ENCODE data around the gene KCNK16. TPM values are rescaled to one million over a fixed set of nuclear protein-coding genes. Genes with fewer than 3 reads are reported as not detected.

The KCNK16 gene
- total and polyA plus RNA-seq, 2 of the 13 experiments (the other 11 are each of a cell fraction or from before 2014, with no cell fraction given): not detected

- TF ChIP-seq ZNF430 (CRISPR knock-in tag; IDR thresholded peaks at IDR 0.05) (no peak), KMT2B (CRISPR knock-in tag; IDR thresholded peaks at IDR 0.05) (no peak)
Measured at GRCh38 chr6:39313526-39314272, 8.8 kb downstream of the KCNK16 start (continued).

GRCh38 chr6:39312912-39313525 is 9.5 kb downstream of the KCNK16 start:
- no peak overlapping the region for H3K4me3 ChIP-seq (replicated peaks in 1 of 3; ENCODE audit: insufficient read depth in 1 of 3, low read depth in 2 of 3, low read length in 3 of 3)
- BruUV-seq (replicated peaks): no TSS peak
- 22% methylated on average over 33 of the region's 45 CpGs for WGBS (ENCODE audit: low lambda C conversion rate)
- H3K9ac ChIP-seq (ENCODE audit: insufficient read depth, low read depth, low read length): no peak overlapping the region
- H3K36me3 ChIP-seq (replicated peaks in 1 of 2; ENCODE audit: control insufficient read depth in 1 of 2, insufficient read depth in 2 of 2, low read length in 2 of 2): no peaks in the 10 kb centered on the region
- H3K79me2 ChIP-seq (ENCODE audit: insufficient read depth, low read length): no peaks in the 10 kb centered on the region
- intact Hi-C loops (cut with micrococcal nuclease; ENCODE audit: unreplicated experiment) (no loop called here), in situ Hi-C loops (cut with HindIII; ENCODE audit: extremely low pct_ligation_motif_present, low pct_unique_long_range_greater_than_20kb) (loop anchor here (5.0 kb wide), 1 partner anchor 441 kb away; no protein-coding TSS in a partner anchor)
- ChIA-PET CTCF (ENCODE audit: low intra/inter-chr PET ratio, low total read pairs) (no interaction called here), POLR2A (no interaction called here)
- H4K20me1 ChIP-seq (ENCODE audit: insufficient read depth, low read length): peaks cover 5% of the 10 kb centered on the region; the same call in 1 of the 2 replicates
- H3K9me3 ChIP-seq (ENCODE audit: low read length): no peaks in the 10 kb centered on the region
- peaks cover 7 to 40% of the 10 kb centered on the region in 2 experiments; a peak in 4 of 5 replicates for H3K27me3 ChIP-seq (ENCODE audit: control insufficient read depth in 1 of 2, insufficient read depth in 2 of 2, low read length in 2 of 2)
- H3K4me1 ChIP-seq (ENCODE audit: insufficient read depth, low read length): no peaks in the 10 kb centered on the region
- ATAC-seq: no peak
- H2AFZ ChIP-seq (ENCODE audit: low read length): no peak overlapping the region
- DNase-seq (ENCODE audit: low spot score): no peak
- FAIRE-seq: no peak
- no peak overlapping the region for H3K4me2 ChIP-seq (ENCODE audit: low read depth, low read length)
- H3K27ac ChIP-seq (ENCODE audit: extremely low read length, insufficient read depth, low read length): no peak overlapping the region
- TF ChIP-seq ZNF652 (CRISPR knock-in tag; IDR thresholded peaks at IDR 0.05; ENCODE audit: borderline replicate concordance, low read depth) (no peak), THRA (CRISPR knock-in tag; IDR thresholded peaks at IDR 0.05; ENCODE audit: borderline replicate concordance) (no peak), ATRX (CRISPR knock-in tag; IDR thresholded peaks at IDR 0.05; ENCODE audit: borderline replicate concordance) (no peak), RXRA (CRISPR knock-in tag; IDR thresholded peaks at IDR 0.05) (no peak), REL (CRISPR knock-in tag; conservative IDR thresholded peaks at IDR 0.05) (no peak), SP4 (CRISPR knock-in tag; IDR thresholded peaks at IDR 0.05) (no peak), ZNF142 (CRISPR knock-in tag; IDR thresholded peaks at IDR 0.05) (no peak), SP1 (IDR thresholded peaks at IDR 0.05) (no peak), SP1 (CRISPR knock-in tag; IDR thresholded peaks at IDR 0.05) (no peak), JDP2 (CRISPR knock-in tag; IDR thresholded peaks at IDR 0.05; ENCODE audit: borderline replicate concordance) (no peak)
- TF ChIP-seq, protein P1, sequence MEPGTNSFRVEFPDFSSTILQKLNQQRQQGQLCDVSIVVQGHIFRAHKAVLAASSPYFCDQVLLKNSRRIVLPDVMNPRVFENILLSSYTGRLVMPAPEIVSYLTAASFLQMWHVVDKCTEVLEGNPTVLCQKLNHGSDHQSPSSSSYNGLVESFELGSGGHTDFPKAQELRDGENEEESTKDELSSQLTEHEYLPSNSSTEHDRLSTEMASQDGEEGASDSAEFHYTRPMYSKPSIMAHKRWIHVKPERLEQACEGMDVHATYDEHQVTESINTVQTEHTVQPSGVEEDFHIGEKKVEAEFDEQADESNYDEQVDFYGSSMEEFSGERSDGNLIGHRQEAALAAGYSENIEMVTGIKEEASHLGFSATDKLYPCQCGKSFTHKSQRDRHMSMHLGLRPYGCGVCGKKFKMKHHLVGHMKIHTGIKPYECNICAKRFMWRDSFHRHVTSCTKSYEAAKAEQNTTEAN (CRISPR knock-in tag; conservative IDR thresholded peaks at IDR 0.05): no peak

All from HepG2 (cell line).